ENCODE results near the gene MACROD1. TPM values are rescaled to one million over a fixed set of nuclear protein-coding genes. Genes with fewer than 3 reads are reported as not detected.

Gene MACROD1
- total and polyA plus RNA-seq, 2 of the 13 experiments (the other 11 are each of a cell fraction or from before 2014, with no cell fraction given) = 23.1 to 34.5 TPM

DNA sequence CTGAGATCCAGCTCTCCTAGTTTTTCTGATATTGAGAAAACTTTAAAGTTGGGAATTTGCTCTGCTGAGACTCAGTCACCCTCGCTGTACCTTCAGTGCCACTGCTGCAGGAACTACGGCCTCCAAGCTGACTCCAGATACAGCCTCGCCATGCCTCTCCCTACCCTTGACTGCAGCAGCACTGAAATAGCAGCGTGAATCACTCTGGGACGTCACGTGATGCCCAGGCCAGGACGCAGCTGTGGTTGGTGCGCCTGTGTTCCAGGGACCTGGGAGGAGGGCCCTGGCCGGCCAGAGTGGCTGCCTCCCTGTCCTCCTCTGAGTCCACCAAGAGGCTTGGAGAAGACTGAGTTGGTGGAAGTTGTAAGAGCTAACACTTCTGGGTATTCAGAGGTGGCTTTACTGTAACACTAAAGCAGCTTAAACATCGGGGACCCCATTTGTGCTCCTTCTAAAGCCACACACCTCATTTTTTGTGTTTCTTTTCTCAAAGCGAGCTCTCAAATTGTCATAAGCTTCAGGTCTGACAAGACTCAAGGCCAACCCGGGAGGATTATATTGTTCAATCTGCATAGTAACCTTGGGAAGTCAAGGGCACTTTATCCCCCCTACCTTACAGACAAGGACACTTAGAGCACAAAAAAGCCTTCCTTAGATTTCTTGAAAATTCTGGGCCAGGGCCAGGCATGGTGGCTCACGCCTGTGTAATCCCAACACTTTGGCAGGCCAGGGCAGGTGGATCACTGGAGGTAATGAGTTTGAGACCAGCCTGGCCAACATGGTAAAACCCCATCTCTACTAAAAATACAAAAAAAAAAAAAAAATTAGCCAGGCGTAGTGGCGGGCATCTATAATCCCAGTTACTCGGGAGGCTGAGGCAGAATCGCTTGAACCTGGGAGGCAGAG is 15.8 kb upstream of the MACROD1 start (continued):
- TF ChIP-seq, protein P1, sequence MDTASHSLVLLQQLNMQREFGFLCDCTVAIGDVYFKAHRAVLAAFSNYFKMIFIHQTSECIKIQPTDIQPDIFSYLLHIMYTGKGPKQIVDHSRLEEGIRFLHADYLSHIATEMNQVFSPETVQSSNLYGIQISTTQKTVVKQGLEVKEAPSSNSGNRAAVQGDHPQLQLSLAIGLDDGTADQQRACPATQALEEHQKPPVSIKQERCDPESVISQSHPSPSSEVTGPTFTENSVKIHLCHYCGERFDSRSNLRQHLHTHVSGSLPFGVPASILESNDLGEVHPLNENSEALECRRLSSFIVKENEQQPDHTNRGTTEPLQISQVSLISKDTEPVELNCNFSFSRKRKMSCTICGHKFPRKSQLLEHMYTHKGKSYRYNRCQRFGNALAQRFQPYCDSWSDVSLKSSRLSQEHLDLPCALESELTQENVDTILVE (CRISPR knock-in tag; IDR thresholded peaks at IDR 0.05) = no peak
- TF ChIP-seq YEATS2 (CRISPR knock-in tag; IDR thresholded peaks at IDR 0.05; ENCODE audit: borderline replicate concordance) (peak; percentile 36; the same call in 1 of the 2 replicates), ZNF75D (CRISPR knock-in tag; IDR thresholded peaks at IDR 0.05; ENCODE audit: borderline replicate concordance) (no peak), ZNF766 (CRISPR knock-in tag; IDR thresholded peaks at IDR 0.05; ENCODE audit: borderline replicate concordance) (0 out of 2 replicates have a peak, but pooled peaks have one; percentile 56), ZNF256 (CRISPR knock-in tag; conservative IDR thresholded peaks at IDR 0.05) (no peak), POLR2A (IDR thresholded peaks at IDR 0.05; ENCODE audit: insufficient read depth in 1 of 2, low read depth in 2 of 2, low read length in 2 of 2) (peak; percentile 75 to 79), RAD51 (IDR thresholded peaks at IDR 0.05; ENCODE audit: borderline replicate concordance) (peak; percentile 96), MAZ (IDR thresholded peaks at IDR 0.05; ENCODE audit: borderline replicate concordance, low read depth, low read length) (no peak), MAZ (CRISPR knock-in tag; IDR thresholded peaks at IDR 0.05; ENCODE audit: low read depth) (peak; percentile 29; the same call in 1 of the 2 replicates), FOSL2 (CRISPR knock-in tag; IDR thresholded peaks at IDR 0.05) (peak; percentile 92), IKZF4 (CRISPR knock-in tag; IDR thresholded peaks at IDR 0.05; ENCODE audit: borderline replicate concordance, low read depth, not compliant biosample characterization) (no peak), ZC3H13 (CRISPR knock-in tag; IDR thresholded peaks at IDR 0.05) (peak; percentile 87; the same call in 1 of the 2 replicates), SATB2 (CRISPR knock-in tag; IDR thresholded peaks at IDR 0.05) (no peak)
- TF ChIP-seq, protein P2, sequence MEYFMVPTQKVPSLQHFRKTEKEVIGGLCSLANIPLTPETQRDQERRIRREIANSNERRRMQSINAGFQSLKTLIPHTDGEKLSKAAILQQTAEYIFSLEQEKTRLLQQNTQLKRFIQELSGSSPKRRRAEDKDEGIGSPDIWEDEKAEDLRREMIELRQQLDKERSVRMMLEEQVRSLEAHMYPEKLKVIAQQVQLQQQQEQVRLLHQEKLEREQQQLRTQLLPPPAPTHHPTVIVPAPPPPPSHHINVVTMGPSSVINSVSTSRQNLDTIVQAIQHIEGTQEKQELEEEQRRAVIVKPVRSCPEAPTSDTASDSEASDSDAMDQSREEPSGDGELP (IDR thresholded peaks at IDR 0.05; ENCODE audit: borderline replicate concordance, low read depth) = peak; percentile 51; the same call in 1 of the 2 replicates
- TF ChIP-seq, protein P3, sequence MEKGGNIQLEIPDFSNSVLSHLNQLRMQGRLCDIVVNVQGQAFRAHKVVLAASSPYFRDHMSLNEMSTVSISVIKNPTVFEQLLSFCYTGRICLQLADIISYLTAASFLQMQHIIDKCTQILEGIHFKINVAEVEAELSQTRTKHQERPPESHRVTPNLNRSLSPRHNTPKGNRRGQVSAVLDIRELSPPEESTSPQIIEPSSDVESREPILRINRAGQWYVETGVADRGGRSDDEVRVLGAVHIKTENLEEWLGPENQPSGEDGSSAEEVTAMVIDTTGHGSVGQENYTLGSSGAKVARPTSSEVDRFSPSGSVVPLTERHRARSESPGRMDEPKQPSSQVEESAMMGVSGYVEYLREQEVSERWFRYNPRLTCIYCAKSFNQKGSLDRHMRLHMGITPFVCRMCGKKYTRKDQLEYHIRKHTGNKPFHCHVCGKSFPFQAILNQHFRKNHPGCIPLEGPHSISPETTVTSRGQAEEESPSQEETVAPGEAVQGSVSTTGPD (CRISPR knock-in tag; IDR thresholded peaks at IDR 0.05) = no peak
- TF ChIP-seq, protein P4, sequence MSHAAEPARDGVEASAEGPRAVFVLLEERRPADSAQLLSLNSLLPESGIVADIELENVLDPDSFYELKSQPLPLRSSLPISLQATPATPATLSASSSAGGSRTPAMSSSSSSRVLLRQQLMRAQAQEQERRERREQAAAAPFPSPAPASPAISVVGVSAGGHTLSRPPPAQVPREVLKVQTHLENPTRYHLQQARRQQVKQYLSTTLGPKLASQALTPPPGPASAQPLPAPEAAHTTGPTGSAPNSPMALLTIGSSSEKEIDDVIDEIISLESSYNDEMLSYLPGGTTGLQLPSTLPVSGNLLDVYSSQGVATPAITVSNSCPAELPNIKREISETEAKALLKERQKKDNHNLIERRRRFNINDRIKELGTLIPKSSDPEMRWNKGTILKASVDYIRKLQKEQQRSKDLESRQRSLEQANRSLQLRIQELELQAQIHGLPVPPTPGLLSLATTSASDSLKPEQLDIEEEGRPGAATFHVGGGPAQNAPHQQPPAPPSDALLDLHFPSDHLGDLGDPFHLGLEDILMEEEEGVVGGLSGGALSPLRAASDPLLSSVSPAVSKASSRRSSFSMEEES (CRISPR knock-in tag; IDR thresholded peaks at IDR 0.05) = peak; percentile 85

Data from HepG2 (cell line).